Suprapubic skin (tissue), 4 donors: ENCODE measurements around the gene DDO. TPM values are rescaled to one million over a fixed set of nuclear protein-coding genes. Genes with fewer than 3 reads are reported as not detected.

Experiments used
- DNase-seq, 2 donors: peaks; one replicate each; pipeline ENCODE4 v3.0.0-alpha.2; 2019; ENCODE audit warnings: low spot score in 2 of 2
- H3K27ac ChIP-seq: fragments of 200-600 bp; sonication (generic); one replicate; pipeline ENCODE4 v1.5.1; 2019
- H3K27me3 ChIP-seq: fragments of 200-600 bp; sonication (generic); one replicate; pipeline ENCODE4 v1.5.1; 2019
- H3K36me3 ChIP-seq: fragments of 200-600 bp; sonication (generic); one replicate; pipeline ENCODE4 v1.5.1; 2019
- H3K4me1 ChIP-seq: fragments of 200-600 bp; sonication (generic); one replicate; pipeline ENCODE4 v1.5.1; 2019
- H3K4me3 ChIP-seq: fragments of 200-600 bp; sonication (generic); one replicate; pipeline ENCODE4 v1.5.1; 2019; ENCODE audit warnings: mild to moderate bottlenecking
- H3K9me3 ChIP-seq: fragments of 200-600 bp; sonication (generic); one replicate; pipeline ENCODE4 v1.5.1; 2019
- CTCF ChIP-seq, 2 donors: fragments of 200-600 bp in 1 of 2; fragments of 450-650 bp in 1 of 2; sonication (generic) in 1 of 2; IDR thresholded peaks; one replicate each; pipeline ENCODE4 v1.5.1; 2016 to 2019; ENCODE audit warnings: antibody characterized with exemption in 2 of 2, mild to moderate bottlenecking in 1 of 2, moderate library complexity in 1 of 2
- EP300 ChIP-seq: sonication (generic); formaldehyde crosslinking; IDR thresholded peaks from one replicate; pipeline ENCODE4 v1.6.1; 2017; ENCODE audit warnings: antibody characterized with exemption
- POLR2A ChIP-seq, 2 donors: fragments of 450-650 bp; IDR thresholded peaks; one replicate each; pipeline ENCODE4 v1.6.1; 2017; ENCODE audit warnings: antibody characterized with exemption in 2 of 2, mild to moderate bottlenecking in 2 of 2, moderate library complexity in 2 of 2
- POLR2AphosphoS5 ChIP-seq, 3 donors: sonication (generic); formaldehyde crosslinking; IDR thresholded peaks; one replicate each; pipeline ENCODE4 v1.6.1; 2017; ENCODE audit warnings: antibody characterized with exemption in 3 of 3
- WGBS: methylation state at CpG from one replicate; pipeline ENCODE4 v1.1.5; 2018; 5-methylcytosine and 5-hydroxymethylcytosine counted together
- total RNA-seq, 4 donors: library from RNA; depleted of rRNA; stranded (reverse); fragments of >200 nt; gene quantifications; one replicate each; pipeline ENCODE4 v1.1.0, GENCODE V29; 2016

DDO gene
- total RNA-seq, 4 donors from 2014 or later: 0.81 to 1.1 TPM; not detected in 2

DNA sequence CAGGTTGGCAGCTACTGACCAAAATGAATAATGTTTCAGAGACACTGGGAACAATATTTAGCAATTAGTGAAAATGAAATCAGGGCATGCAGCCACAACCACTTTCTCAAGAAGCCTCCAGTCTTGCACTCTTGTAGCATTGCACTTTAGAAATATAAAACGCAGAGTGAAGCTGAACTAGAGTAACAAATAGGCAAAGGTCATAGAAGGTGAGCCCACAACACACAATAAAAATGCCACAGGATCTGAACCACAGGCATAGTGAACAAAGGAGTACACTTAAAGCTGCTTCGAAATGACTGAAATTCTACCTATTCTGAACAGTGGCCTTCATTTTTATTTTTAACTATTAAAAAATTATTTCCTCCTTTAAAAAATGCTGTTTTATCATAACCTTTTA is 25.0 kb downstream of the DDO start:
- DNase-seq: no peak
- H3K27ac ChIP-seq: no peak overlapping the region
- no peaks in the 10 kb centered on the region for H3K27me3 ChIP-seq
- TF ChIP-seq CTCF (IDR thresholded peaks at IDR 0.05): no peak
- no peak for TF ChIP-seq POLR2A (IDR thresholded peaks at IDR 0.05)
- no peak for TF ChIP-seq EP300
- no peak for TF ChIP-seq POLR2AphosphoS5 (IDR thresholded peaks at IDR 0.05)
- H3K36me3 ChIP-seq: no peaks in the 10 kb centered on the region
- H3K9me3 ChIP-seq: no peaks in the 10 kb centered on the region
- no peaks in the 10 kb centered on the region for H3K4me1 ChIP-seq
- WGBS: 38% methylated on average over 2 of the region's 2 CpGs
- H3K4me3 ChIP-seq: no peak overlapping the region

DNA sequence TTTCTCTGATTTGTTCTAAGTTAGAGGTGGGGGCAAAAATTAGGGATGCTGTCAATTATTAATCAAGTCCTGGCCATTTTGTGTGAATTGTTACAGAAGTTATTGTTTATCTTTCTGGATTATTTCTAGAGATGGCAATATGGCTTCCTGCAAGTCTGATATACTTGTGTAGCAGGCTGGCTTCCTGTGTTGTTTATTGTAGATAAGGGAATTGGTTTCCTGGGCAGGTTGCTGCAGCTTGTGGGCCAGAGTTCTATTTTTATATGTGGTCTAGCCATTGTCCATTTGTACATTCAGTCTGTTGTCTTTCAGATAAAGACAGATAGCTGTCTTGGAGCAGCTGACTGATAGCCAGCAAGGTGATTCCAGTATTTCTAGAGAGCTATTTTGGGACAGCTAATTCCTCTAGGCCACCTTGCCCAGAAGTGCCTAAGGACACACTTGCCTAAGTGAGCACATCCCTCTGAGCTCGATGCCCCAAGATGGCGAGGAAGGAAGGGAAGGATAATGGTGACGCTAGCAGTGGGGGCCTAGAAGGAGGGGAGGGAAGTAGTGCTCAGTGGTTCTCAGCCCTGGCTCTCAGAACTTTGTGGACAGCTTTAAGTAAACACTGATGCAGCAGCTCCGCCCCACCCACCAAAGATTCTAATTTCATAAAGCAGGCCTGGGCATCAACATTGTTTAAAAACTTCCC is 25.5 kb downstream of the DDO start:
- H3K27ac ChIP-seq: no peak overlapping the region

GRCh38 chr6:110387986-110388385 is 27.4 kb downstream of the DDO start:
- H3K9me3 ChIP-seq: no peaks in the 10 kb centered on the region
- 76% methylated on average over 2 of the region's 2 CpGs for WGBS
- no peak for TF ChIP-seq POLR2A (IDR thresholded peaks at IDR 0.05)
- TF ChIP-seq CTCF (IDR thresholded peaks at IDR 0.05): no peak
- no peak for TF ChIP-seq EP300
- no peak for TF ChIP-seq POLR2AphosphoS5 (IDR thresholded peaks at IDR 0.05)
- DNase-seq: no peak
- no peaks in the 10 kb centered on the region for H3K36me3 ChIP-seq
- no peak overlapping the region for H3K27ac ChIP-seq
- no peaks in the 10 kb centered on the region for H3K27me3 ChIP-seq
- no peaks in the 10 kb centered on the region for H3K4me1 ChIP-seq
- H3K4me3 ChIP-seq: no peak overlapping the region

More for the DNA sequence above, 25.5 kb downstream of the DDO start:
- Histone ChIP-seq H3K4me1 (no peaks in the 10 kb centered on the region), H3K36me3 (no peaks in the 10 kb centered on the region), H3K9me3 (no peaks in the 10 kb centered on the region), H3K4me3 (no peak overlapping the region), H3K27me3 (no peaks in the 10 kb centered on the region)
- 69% methylated on average over 4 of the region's 4 CpGs for WGBS
- no peak for TF ChIP-seq POLR2AphosphoS5 (IDR thresholded peaks at IDR 0.05)
- no peak for DNase-seq

DNA sequence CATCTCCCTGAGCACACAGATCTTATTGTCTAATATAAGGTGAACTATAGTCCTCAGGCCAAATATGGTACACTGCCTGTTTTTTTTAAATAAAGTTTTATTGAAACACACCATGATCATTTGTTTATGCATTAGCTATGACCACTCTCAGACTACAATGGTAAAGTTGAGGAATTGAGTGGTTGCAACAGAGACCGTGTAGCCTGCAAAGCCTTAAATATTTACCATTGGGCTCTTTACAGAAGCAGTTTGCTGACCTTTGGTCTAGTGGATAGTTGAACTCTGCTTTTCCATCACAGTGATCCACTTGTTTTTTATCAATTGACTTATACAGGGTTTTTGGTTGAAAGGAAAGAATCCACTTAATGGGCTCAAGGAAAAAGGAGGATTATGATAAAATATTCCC is 29.9 kb downstream of the DDO start:
- Histone ChIP-seq H3K9me3 (no peaks in the 10 kb centered on the region), H3K4me3 (no peak overlapping the region), H3K4me1 (no peaks in the 10 kb centered on the region), H3K27me3 (no peaks in the 10 kb centered on the region), H3K36me3 (no peaks in the 10 kb centered on the region), H3K27ac (no peak overlapping the region)
- 93% methylated on average over 1 of the region's 1 CpG for WGBS
- TF ChIP-seq EP300 (no peak), POLR2A (IDR thresholded peaks at IDR 0.05) (no peak), CTCF (IDR thresholded peaks at IDR 0.05) (no peak), POLR2AphosphoS5 (IDR thresholded peaks at IDR 0.05) (no peak)
- DNase-seq: no peak

DNA sequence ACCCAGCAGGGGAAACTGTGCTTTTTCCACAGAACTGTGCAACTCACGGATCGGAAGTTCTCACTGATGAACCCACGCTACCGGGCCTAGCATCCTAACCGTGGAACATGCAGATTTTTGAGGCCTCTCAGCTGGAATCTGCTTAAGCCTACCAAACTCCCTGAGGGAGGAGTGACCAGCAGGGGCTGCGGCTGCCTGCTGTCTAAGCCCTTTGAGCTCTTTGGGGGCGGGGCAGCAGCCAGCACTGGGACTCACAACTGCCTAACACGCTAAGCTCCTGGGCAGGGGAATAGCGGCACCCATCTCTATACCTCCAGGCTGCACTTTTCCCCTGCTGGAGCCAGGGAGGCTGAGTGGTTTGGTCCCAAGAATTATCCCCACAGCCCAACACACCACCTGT is 36.8 kb downstream of the DDO start:
- no peaks in the 10 kb centered on the region for H3K36me3 ChIP-seq
- WGBS: 64% methylated on average over 5 of the region's 9 CpGs
- TF ChIP-seq CTCF (IDR thresholded peaks at IDR 0.05): no peak
- TF ChIP-seq EP300: no peak
- TF ChIP-seq POLR2A (IDR thresholded peaks at IDR 0.05): no peak
- no peak for TF ChIP-seq POLR2AphosphoS5 (IDR thresholded peaks at IDR 0.05)

GRCh38 chr6:110369066-110369465 is 46.3 kb downstream of the DDO start:
- Histone ChIP-seq H3K4me1 (no peaks in the 10 kb centered on the region), H3K27me3 (no peaks in the 10 kb centered on the region), H3K9me3 (no peaks in the 10 kb centered on the region), H3K36me3 (no peaks in the 10 kb centered on the region), H3K4me3 (no peak overlapping the region), H3K27ac (no peak overlapping the region)
- WGBS: 23% methylated on average over 4 of the region's 4 CpGs
- no peak for DNase-seq
- TF ChIP-seq EP300 (no peak), POLR2A (IDR thresholded peaks at IDR 0.05) (no peak), POLR2AphosphoS5 (IDR thresholded peaks at IDR 0.05) (no peak), CTCF (IDR thresholded peaks at IDR 0.05) (no peak)

More for the DNA sequence above, 36.8 kb downstream of the DDO start:
- Histone ChIP-seq H3K4me3 (no peak overlapping the region), H3K27me3 (peaks cover 5% of the 10 kb centered on the region), H3K9me3 (no peaks in the 10 kb centered on the region), H3K27ac (no peak overlapping the region), H3K4me1 (no peaks in the 10 kb centered on the region)
- no peak for DNase-seq
